Measurements from ENCODE around the gene FKBP15. TPM values are rescaled to one million over a fixed set of nuclear protein-coding genes. Genes with fewer than 3 reads are reported as not detected.
A peak's percentile ranks its signal among the peaks of the same experiment; 100 is the strongest.

FKBP15 gene
- 10 to 100 TPM; 34.0 to 44.2 TPM for total RNA-seq

- peaks cover 46% of the 10 kb centered on the region for H3K4me1 Mint-ChIP-seq
- H3K36me3 Mint-ChIP-seq (ENCODE audit: low read depth): peaks cover 5% of the 10 kb centered on the region
- H3K9me3 Mint-ChIP-seq (ENCODE audit: low read depth): no peaks in the 10 kb centered on the region
- peak within 1 kb of the TSS; percentile 93 for H3K27ac Mint-ChIP-seq
- CTCF ChIA-PET: interaction anchor here (0.7 to 4.8 kb wide), 11 partner anchors 22 to 842 kb away, joined by 3 to 43 read pairs (median 5); partner anchors contain the start of genes ALAD, C9orf43, CDC26 and POLE3
- ATAC-seq: peak; percentile 97
- POLR2A ChIA-PET: interaction anchor here (0.7 to 1.9 kb wide), 5 partner anchors 48 to 189 kb away, joined by 3 to 9 read pairs (median 3); partner anchors contain the start of genes C9orf43, CDC26, POLE3 and SLC31A2
- intact Hi-C loops (cut with DNase I, micrococcal nuclease): loop anchor here (1.0 to 10.0 kb wide), 16 partner anchors 54 to 1590 kb away; partner anchors contain the start of genes ALAD (in 2 of the 2), C9orf43 (in 2 of the 2), CDC26 (in 2 of the 2) and POLE3 (in 2 of the 2)
- H3K4me3 Mint-ChIP-seq: peak within 1 kb of the TSS; percentile 89
- peak; percentile 98 for DNase-seq
- H3K27me3 Mint-ChIP-seq: no peaks in the 10 kb centered on the region
These were observed at the start of gene FKBP15, which contains the start of gene SLC31A1 for GRCh38 chr9:113221003-113221799. Gene FKBP15 (minus strand): TSS chr9:113221277. CDS start chr9:113221243, 34 bp downstream. Gene SLC31A1 (plus strand): TSS chr9:113221544. CDS start chr9:113256149, 34,605 bp downstream.

- Mint-ChIP-seq H3K9me3 (ENCODE audit: low read depth) (no peaks in the 10 kb centered on the region), H3K36me3 (ENCODE audit: low read depth) (peaks cover 42% of the 10 kb centered on the region), H3K27me3 (no peaks in the 10 kb centered on the region), H3K4me1 (peaks cover 27% of the 10 kb centered on the region), H3K27ac (peak overlapping the region; percentile 18), H3K4me3 (no peak overlapping the region)
- DNase-seq: no peak
- POLR2A ChIA-PET: interaction anchor here (1.0 kb wide), 1 partner anchor 49 kb away, joined by 3 read pairs; the partner anchor contains the start of genes FKBP15 and SLC31A1
- intact Hi-C loops (cut with DNase I, micrococcal nuclease): loop anchor here (10.0 kb wide), 2 partner anchors 245 to 1315 kb away; partner anchors contain the start of gene ATP6V1G1 (in 1 of the 2)
- CTCF ChIA-PET: interaction anchor here (0.6 to 1.1 kb wide), 7 partner anchors 8 to 1785 kb away, joined by 3 to 5 read pairs (median 3); partner anchors contain the start of genes BSPRY, FKBP15 and SLC31A1
- ATAC-seq: no peak
These were observed 48.8 kb upstream of the FKBP15 start for GRCh38 chr9:113269871-113270270.

- peaks cover 44% of the 10 kb centered on the region for H3K36me3 Mint-ChIP-seq (ENCODE audit: low read depth)
- intact Hi-C loops (cut with DNase I, micrococcal nuclease): no loop called here
- no peak overlapping the region for H3K4me3 Mint-ChIP-seq
- DNase-seq (no peak), ATAC-seq (peak; percentile 95)
- CTCF ChIA-PET: interaction anchor here (0.6 to 1.1 kb wide), 7 partner anchors 8 to 1785 kb away, joined by 3 to 5 read pairs (median 3); partner anchors contain the start of genes BSPRY, FKBP15 and SLC31A1
- POLR2A ChIA-PET: interaction anchor here (0.6 to 1.0 kb wide), 3 partner anchors 13 to 1398 kb away, joined by 3 to 4 read pairs (median 4); partner anchors contain the start of genes FKBP15 and SLC31A1
- peak overlapping the region; percentile 63 for H3K27ac Mint-ChIP-seq
- H3K4me1 Mint-ChIP-seq: peaks cover 27% of the 10 kb centered on the region
- no peaks in the 10 kb centered on the region for H3K9me3 Mint-ChIP-seq (ENCODE audit: low read depth)
- no peaks in the 10 kb centered on the region for H3K27me3 Mint-ChIP-seq
These were observed 48.3 kb upstream of the FKBP15 start for GRCh38 chr9:113269355-113269754.

- ChIA-PET POLR2A (no interaction called here), CTCF (interaction anchor here (0.6 kb wide), 1 partner anchor 396 kb away, joined by 3 read pairs; no protein-coding TSS in a partner anchor)
- Mint-ChIP-seq H3K27me3 (no peaks in the 10 kb centered on the region), H3K36me3 (ENCODE audit: low read depth) (peaks cover 41% of the 10 kb centered on the region), H3K9me3 (ENCODE audit: low read depth) (no peaks in the 10 kb centered on the region), H3K4me3 (no peak overlapping the region), H3K27ac (peak overlapping the region; percentile 28), H3K4me1 (peaks cover 16% of the 10 kb centered on the region)
- intact Hi-C loops (cut with DNase I, micrococcal nuclease): no loop called here
- no peak for DNase-seq
- no peak for ATAC-seq
These were observed 47.0 kb upstream of the FKBP15 start for GRCh38 chr9:113267911-113268566.

- Mint-ChIP-seq H3K4me1 (peaks cover 15% of the 10 kb centered on the region), H3K27me3 (no peaks in the 10 kb centered on the region), H3K36me3 (ENCODE audit: low read depth) (peaks cover 33% of the 10 kb centered on the region), H3K9me3 (ENCODE audit: low read depth) (no peaks in the 10 kb centered on the region), H3K27ac (no peak overlapping the region), H3K4me3 (no peak overlapping the region)
- DNase-seq (no peak), ATAC-seq (no peak)
- ChIA-PET POLR2A (interaction anchor here (0.6 kb wide), 1 partner anchor 991 kb away, joined by 8 read pairs; no protein-coding TSS in a partner anchor), CTCF (interaction anchor here (0.6 to 1.4 kb wide), 2 partner anchors 8 to 763 kb away, joined by 3 to 5 read pairs; partner anchors contain the start of genes CDC26 and PRPF4)
- intact Hi-C loops (cut with DNase I, micrococcal nuclease): no loop called here
These were observed 45.1 kb upstream of the FKBP15 start for GRCh38 chr9:113266174-113266573.

GRCh38 chr9:113261917-113262671 is 41.0 kb upstream of the FKBP15 start:
- H3K27me3 Mint-ChIP-seq: no peaks in the 10 kb centered on the region
- H3K27ac Mint-ChIP-seq: peak overlapping the region; percentile 8
- H3K36me3 Mint-ChIP-seq (ENCODE audit: low read depth): peaks cover 31% of the 10 kb centered on the region
- no peaks in the 10 kb centered on the region for H3K9me3 Mint-ChIP-seq (ENCODE audit: low read depth)
- no peaks in the 10 kb centered on the region for H3K4me1 Mint-ChIP-seq
- CTCF ChIA-PET: interaction anchor here (0.6 to 1.3 kb wide), 2 partner anchors 13 to 25 kb away, joined by 4 read pairs; partner anchors contain the start of gene CDC26
- intact Hi-C loops (cut with DNase I, micrococcal nuclease): no loop called here
- DNase-seq (no peak), ATAC-seq (no peak)
- no peak overlapping the region for H3K4me3 Mint-ChIP-seq
- POLR2A ChIA-PET: no interaction called here

- Mint-ChIP-seq H3K9me3 (ENCODE audit: low read depth) (no peaks in the 10 kb centered on the region), H3K4me1 (no peaks in the 10 kb centered on the region), H3K36me3 (ENCODE audit: low read depth) (peaks cover 30% of the 10 kb centered on the region), H3K4me3 (no peak overlapping the region), H3K27me3 (no peaks in the 10 kb centered on the region), H3K27ac (no peak overlapping the region)
- POLR2A ChIA-PET: no interaction called here
- ATAC-seq: no peak
- intact Hi-C loops (cut with DNase I, micrococcal nuclease): no loop called here
- no peak for DNase-seq
- CTCF ChIA-PET: no interaction called here
These were observed 37.2 kb upstream of the FKBP15 start for GRCh38 chr9:113258282-113258681.

- H3K27ac Mint-ChIP-seq: no peak overlapping the region
- ChIA-PET CTCF (no interaction called here), POLR2A (interaction anchor here (0.7 kb wide), 1 partner anchor 330 kb away, joined by 3 read pairs; no protein-coding TSS in a partner anchor)
- no peaks in the 10 kb centered on the region for H3K4me1 Mint-ChIP-seq
- H3K27me3 Mint-ChIP-seq: no peaks in the 10 kb centered on the region
- intact Hi-C loops (cut with DNase I, micrococcal nuclease): no loop called here
- DNase-seq (no peak), ATAC-seq (no peak)
- H3K36me3 Mint-ChIP-seq (ENCODE audit: low read depth): peaks cover 30% of the 10 kb centered on the region
- no peaks in the 10 kb centered on the region for H3K9me3 Mint-ChIP-seq (ENCODE audit: low read depth)
- no peak overlapping the region for H3K4me3 Mint-ChIP-seq
These were observed 36.8 kb upstream of the FKBP15 start for GRCh38 chr9:113257863-113258262.

GRCh38 chr9:113255438-113255837 is 34.4 kb upstream of the FKBP15 start:
- intact Hi-C loops (cut with DNase I, micrococcal nuclease): no loop called here
- Mint-ChIP-seq H3K36me3 (ENCODE audit: low read depth) (peaks cover 23% of the 10 kb centered on the region), H3K4me3 (no peak overlapping the region), H3K4me1 (no peaks in the 10 kb centered on the region), H3K9me3 (ENCODE audit: low read depth) (peaks cover 3% of the 10 kb centered on the region), H3K27ac (no peak overlapping the region), H3K27me3 (no peaks in the 10 kb centered on the region)
- no peak for DNase-seq
- no peak for ATAC-seq
- CTCF ChIA-PET: interaction anchor here (0.6 kb wide), 1 partner anchor 68 kb away, joined by 4 read pairs; no protein-coding TSS in a partner anchor
- POLR2A ChIA-PET: no interaction called here

- Mint-ChIP-seq H3K27me3 (no peaks in the 10 kb centered on the region), H3K4me3 (no peak overlapping the region), H3K9me3 (ENCODE audit: low read depth) (peaks cover 3% of the 10 kb centered on the region), H3K36me3 (ENCODE audit: low read depth) (peaks cover 18% of the 10 kb centered on the region), H3K4me1 (no peaks in the 10 kb centered on the region), H3K27ac (no peak overlapping the region)
- no peak for ATAC-seq
- CTCF ChIA-PET: interaction anchor here (0.6 to 1.0 kb wide), 2 partner anchors 27 to 68 kb away, joined by 4 read pairs; no protein-coding TSS in a partner anchor
- DNase-seq: no peak
- intact Hi-C loops (cut with DNase I, micrococcal nuclease): no loop called here
- POLR2A ChIA-PET: no interaction called here
These were observed 33.9 kb upstream of the FKBP15 start for GRCh38 chr9:113254991-113255390.

Measured in activated CD4-positive, alpha-beta T cell treated with anti-CD3 and anti-CD28 coated beads for 36 hours (primary cell).